ENCODE data around the gene RABGAP1. TPM values are rescaled to one million over a fixed set of nuclear protein-coding genes. Genes with fewer than 3 reads are reported as not detected.

RABGAP1 gene
- total RNA-seq, 2 donors from 2014 or later = 64.1 to 75.4 TPM

- no peak for DNase-seq (ENCODE audit: low spot score)
- intact Hi-C loops (cut with DNase I) = loop anchor here in 1 of 2 donors (5.0 kb wide), 1 partner anchor 250 kb away; no protein-coding TSS in a partner anchor
These were observed 156.7 kb downstream of the RABGAP1 start for GRCh38 chr9:123097430-123098095.

DNA sequence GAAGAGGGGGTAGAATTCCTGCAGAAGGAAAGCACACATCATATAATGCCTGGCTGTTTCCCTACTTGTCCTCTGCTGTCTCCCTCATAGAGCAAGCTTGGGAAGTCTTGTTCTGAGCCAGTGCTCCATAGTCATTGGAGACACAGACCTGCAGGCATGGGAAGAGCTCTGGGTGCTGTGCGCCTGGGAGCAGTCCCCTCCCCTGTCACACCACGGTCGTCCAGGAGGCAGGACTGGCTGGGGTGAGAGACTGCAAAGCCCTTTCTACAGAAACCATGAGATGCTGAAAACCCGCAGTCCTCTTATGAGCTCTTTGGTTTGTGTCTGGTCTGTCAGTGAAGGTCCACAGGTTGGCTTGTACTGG lies 157.3 kb downstream of the RABGAP1 start:
- intact Hi-C loops (cut with DNase I) = loop anchor here in 1 of 2 donors (5.0 kb wide), 1 partner anchor 249 kb away; no protein-coding TSS in a partner anchor
- DNase-seq (ENCODE audit: low spot score) = no peak

DNA sequence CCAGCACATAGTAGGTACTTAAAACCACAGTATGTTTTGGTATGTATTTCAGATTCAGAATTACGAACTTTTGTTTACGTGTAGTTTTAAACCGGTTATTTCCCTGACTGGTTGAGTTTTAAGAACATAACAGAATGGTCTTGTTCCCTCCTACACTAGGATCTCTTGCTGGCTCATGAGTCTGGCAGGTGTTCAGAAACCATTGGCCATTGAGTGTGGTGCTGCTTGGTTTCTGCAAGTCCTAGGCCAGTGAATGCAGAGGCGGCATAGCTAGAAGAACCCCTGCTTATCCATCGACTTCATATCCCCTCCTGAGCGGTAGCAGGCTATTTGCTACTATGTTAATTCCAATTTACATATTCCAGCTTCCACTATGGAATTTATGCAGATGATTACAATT lies 158.2 kb downstream of the RABGAP1 start:
- intact Hi-C loops (cut with DNase I) = loop anchor here in 1 of 2 donors (5.0 kb wide), 1 partner anchor 248 kb away; no protein-coding TSS in a partner anchor

GRCh38 chr9:123099548-123099947 lies 158.7 kb downstream of the RABGAP1 start:
- intact Hi-C loops (cut with DNase I) = loop anchor here in 1 of 2 donors (5.0 kb wide), 1 partner anchor 248 kb away; no protein-coding TSS in a partner anchor

More for the DNA sequence above, 158.2 kb downstream of the RABGAP1 start:
- no peak for DNase-seq (ENCODE audit: low spot score)

DNA sequence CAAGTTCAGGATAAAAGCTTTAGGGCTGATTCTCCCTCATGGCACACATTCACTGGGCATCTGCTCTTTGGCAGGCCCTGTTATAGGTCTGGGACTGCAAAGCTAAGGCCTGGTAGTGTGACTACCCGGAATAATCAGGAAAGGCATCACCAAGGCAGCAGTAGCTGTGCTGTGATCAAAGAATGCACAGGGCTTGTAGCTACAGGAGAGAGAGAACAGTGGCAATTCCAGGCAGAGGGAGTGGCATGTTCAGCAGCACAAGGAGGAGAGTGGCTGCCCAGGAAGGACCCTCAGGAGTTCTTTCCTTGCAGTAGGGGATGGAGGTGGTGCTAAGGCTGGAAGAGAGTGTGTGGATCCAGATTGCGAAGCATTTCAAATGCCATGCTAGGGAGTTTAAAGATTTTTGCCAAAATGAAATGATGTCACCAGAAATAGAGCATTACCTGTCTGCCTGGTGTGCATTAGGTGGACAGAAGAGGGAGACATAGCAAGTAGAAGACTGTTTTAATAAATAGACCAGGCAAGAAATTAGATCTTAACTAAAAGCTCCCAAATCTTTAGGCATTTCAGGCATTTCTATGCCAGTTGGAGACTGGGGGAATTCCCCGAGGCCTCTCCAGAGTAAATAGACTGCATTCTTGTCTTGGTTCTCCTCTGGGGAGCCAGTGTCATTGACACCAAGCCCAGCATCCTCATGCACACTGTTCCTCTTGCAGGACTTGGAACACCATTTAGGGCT lies 161.7 kb downstream of the RABGAP1 start:
- intact Hi-C loops (cut with DNase I) = loop anchor here in 1 of 2 donors (10.0 kb wide), 1 partner anchor 242 kb away; no protein-coding TSS in a partner anchor
- no peak for DNase-seq (ENCODE audit: low spot score)

More at GRCh38 chr9:123099548-123099947, 158.7 kb downstream of the RABGAP1 start:
- DNase-seq (ENCODE audit: low spot score) = no peak

- intact Hi-C loops (cut with DNase I) = loop anchor here in 1 of 2 donors (10.0 kb wide), 1 partner anchor 240 kb away; no protein-coding TSS in a partner anchor
- DNase-seq (ENCODE audit: low spot score) = no peak
These were observed 164.0 kb downstream of the RABGAP1 start for GRCh38 chr9:123104807-123105206.

DNA sequence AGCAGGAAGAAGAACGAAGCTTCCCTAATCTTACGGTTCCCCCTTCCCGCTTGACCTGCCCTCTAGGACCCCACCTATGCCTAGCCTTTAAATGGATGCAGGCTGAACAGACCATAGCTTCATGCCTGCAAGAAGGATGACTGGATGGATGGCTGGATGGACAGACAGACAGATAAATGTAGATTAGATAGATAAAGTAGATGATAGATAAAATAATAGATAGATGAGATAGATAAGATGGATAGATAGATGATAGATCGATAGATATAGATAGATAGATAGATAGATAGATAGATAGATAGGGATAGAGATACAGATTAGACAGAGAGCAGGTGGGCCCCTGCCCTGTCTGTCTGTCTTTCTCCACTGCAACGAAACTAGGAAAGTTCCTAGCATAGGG lies 164.7 kb downstream of the RABGAP1 start:
- intact Hi-C loops (cut with DNase I) = loop anchor here in 1 of 2 donors (10.0 kb wide), 1 partner anchor 239 kb away; no protein-coding TSS in a partner anchor
- no peak for DNase-seq (ENCODE audit: low spot score)

- intact Hi-C loops (cut with DNase I) = loop anchor here in 1 of 2 donors (10.0 kb wide), 1 partner anchor 237 kb away; no protein-coding TSS in a partner anchor
- DNase-seq (ENCODE audit: low spot score) = no peak
These were observed 166.9 kb downstream of the RABGAP1 start for GRCh38 chr9:123107639-123108285.

- no peak for DNase-seq (ENCODE audit: low spot score)
- intact Hi-C loops (cut with DNase I) = loop anchor here in 1 of 2 donors (10.0 kb wide), 1 partner anchor 236 kb away; no protein-coding TSS in a partner anchor
These were observed 168.2 kb downstream of the RABGAP1 start for GRCh38 chr9:123108976-123109375.

GRCh38 chr9:123109540-123110279 lies 168.9 kb downstream of the RABGAP1 start:
- intact Hi-C loops (cut with DNase I) = loop anchor here in 1 of 2 donors (10.0 kb wide), 1 partner anchor 235 kb away; no protein-coding TSS in a partner anchor
- no peak for DNase-seq (ENCODE audit: low spot score)

DNA sequence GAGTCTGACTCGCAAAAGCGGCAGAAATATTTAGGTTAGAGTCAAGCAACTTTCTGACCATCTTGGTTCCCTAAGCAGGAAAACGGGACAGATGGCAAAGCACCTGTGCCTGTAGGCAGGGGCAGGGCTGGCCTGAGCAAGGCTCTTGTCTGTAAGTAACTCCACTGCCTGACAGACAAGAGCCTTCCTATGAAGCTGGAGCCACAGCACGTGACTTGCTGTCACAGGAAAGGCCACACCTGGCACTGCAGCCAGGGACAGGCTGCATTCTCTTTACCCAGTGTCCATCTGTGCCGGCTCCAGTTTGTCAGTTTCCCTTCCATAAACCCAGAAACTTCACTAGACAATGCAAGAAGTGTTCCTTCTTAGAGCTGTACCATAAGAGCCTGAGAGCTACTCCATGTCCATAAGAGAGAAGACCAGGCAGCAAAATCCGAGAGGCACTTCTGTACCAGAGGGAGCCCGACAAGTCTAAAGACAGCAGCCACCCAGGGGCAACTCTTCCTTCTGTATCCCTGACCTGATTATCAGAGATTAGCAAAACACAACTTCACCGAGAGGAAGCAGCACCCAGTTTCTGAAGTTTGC lies 170.7 kb downstream of the RABGAP1 start:
- intact Hi-C loops (cut with DNase I) = no loop called here

DNA sequence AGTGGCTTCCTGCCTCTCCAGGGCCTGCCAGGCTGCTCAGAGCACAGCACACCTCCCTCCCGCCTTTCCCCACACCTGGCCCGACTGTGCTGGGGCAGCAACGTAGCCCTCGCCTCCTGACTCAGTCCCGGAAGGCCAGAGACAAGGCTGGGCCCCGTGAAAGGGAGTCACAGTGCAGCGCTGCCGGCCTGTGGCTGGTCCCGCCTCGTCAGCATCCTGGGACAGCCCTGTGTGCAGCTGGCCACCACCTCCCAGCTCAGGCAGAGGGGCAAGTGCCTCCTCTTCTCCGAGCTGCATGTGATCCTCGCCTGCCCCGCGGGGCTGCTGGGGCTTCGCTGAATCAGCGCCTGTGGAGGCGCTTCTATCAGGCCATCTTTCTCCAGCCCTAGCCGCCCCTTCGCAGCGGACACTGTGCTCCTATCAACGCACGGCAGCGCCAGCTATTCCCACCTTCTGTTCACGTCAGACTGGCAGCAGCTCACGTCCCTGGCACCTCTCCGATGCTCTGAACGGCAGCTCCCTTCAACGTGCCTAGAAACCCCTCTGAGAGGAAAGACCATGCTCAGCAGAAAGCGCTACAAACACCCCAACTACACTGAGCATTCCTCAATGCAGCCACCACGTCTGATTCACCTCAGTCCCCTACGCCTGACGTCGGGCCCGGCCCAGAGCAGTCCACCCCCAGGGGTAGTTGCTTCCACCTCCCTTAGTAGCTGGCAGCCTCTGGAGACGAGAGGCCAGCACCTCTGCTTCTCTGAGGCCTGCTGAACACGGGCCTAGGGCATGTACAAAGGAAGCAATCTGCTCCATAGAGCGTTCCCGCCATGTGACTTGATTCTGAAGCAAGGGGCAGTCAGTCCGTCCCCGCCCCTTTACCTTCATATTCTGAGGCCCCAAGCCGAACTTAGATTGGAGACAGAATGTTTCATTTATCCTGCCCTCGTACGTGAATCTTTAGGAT lies 171.5 kb downstream of the RABGAP1 start:
- peak; percentile 80 for DNase-seq (ENCODE audit: low spot score)
- intact Hi-C loops (cut with DNase I) = no loop called here

More for the DNA sequence above, 170.7 kb downstream of the RABGAP1 start:
- no peak for DNase-seq (ENCODE audit: low spot score)

DNA sequence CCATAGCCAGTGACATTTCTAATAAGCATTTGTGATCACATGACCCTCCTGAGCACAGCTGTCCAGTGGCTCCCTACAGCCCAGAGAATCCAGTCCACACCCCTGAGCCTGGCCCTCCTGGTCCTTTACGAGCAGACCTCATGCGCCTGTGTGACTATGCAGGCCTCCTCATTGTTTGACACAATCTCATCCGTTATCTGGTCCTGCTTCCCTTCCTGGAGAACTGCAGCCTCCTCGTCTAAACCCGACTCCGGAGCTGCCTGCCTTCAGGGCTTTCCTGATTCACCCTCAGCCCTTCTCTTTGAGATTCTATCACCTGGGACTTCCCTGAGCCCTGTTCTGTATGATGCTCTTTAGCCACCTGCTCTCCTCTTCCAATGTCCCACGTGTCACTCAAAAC lies 172.4 kb downstream of the RABGAP1 start:
- intact Hi-C loops (cut with DNase I) = no loop called here
- no peak for DNase-seq (ENCODE audit: low spot score)

- no peak for DNase-seq (ENCODE audit: low spot score)
- intact Hi-C loops (cut with DNase I) = no loop called here
These were observed 174.5 kb downstream of the RABGAP1 start for GRCh38 chr9:123115146-123115913.

GRCh38 chr9:123116036-123116435 lies 175.2 kb downstream of the RABGAP1 start:
- intact Hi-C loops (cut with DNase I) = no loop called here
- no peak for DNase-seq (ENCODE audit: low spot score)

DNA sequence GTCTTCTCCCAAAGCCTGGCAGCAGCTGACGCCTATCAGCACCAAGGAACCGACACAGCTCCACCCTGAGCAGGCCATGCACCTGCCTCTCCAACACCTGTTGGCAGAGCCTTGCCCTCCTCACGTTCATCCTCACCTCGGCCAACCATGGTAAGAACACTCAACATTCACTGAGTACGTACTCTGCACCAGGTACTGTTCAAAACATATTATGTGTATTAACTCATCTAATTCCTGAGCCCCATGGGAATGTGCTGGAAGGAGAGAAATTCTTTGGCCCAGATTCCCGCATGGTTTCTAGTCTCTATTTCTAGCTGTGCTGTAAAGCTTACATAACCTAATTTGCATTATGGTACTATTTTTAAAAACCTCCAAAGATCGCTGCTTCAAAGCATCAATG lies 178.7 kb downstream of the RABGAP1 start:
- intact Hi-C loops (cut with DNase I) = no loop called here
- DNase-seq (ENCODE audit: low spot score) = no peak

DNA sequence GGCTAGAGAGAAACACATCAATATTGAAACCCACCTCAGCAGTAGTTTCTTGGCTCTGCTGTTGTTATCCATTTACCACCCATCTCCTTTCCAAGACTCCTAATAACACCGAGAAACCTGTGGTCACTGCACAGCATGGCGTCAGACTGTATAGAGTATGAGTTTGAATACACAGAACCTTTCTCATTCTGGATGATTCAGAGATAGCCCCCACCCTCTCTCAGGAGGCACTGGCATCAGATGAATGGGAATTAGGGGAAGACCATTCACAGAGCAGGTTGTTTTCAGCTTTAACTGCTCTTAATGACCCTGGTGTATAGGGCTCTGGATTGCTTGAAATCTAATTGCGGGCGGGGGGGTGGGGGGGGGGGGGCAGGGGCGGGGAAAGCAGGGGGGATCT lies 179.3 kb downstream of the RABGAP1 start:
- intact Hi-C loops (cut with DNase I) = no loop called here
- no peak for DNase-seq (ENCODE audit: low spot score)

All from posterior vena cava (tissue), 2 donors.